SK-N-SH treated with all-trans-retinoic acid at 6 μM for 48 hours (cell line): ENCODE data around the gene ARSG.

Experiments
- ESRRG ChIP-seq: fragments of 250-450 bp; sonication (Bioruptor Pico); IDR thresholded peaks from 2 replicates; pipeline ENCODE4 v1.6.1; 2021; ENCODE audit warnings: mild to moderate bottlenecking
- RARB ChIP-seq: fragments of 250-450 bp; sonication (Bioruptor Pico); IDR thresholded peaks from 2 replicates; pipeline ENCODE4 v1.8.0; 2021; ENCODE audit warnings: mild to moderate bottlenecking, moderate library complexity
- TCF4 ChIP-seq: fragments of 250-450 bp; sonication (Bioruptor Pico); IDR thresholded peaks from 2 replicates; pipeline ENCODE4 v1.8.0; 2021; ENCODE audit warnings: mild to moderate bottlenecking, moderate library complexity, borderline replicate concordance
- TSHZ2 ChIP-seq: fragments of 250-450 bp; sonication (Bioruptor Pico); IDR thresholded peaks from 2 replicates; pipeline ENCODE4 v1.5.0; 2020; ENCODE audit warnings: mild to moderate bottlenecking, moderate library complexity
- TF ChIP-seq, protein P1 (sequence below): fragments of 250-450 bp; sonication (Bioruptor Pico); IDR thresholded peaks from 2 replicates; pipeline ENCODE4 v1.5.1; 2021; ENCODE audit warnings: mild to moderate bottlenecking, moderate library complexity

- no peak for TF ChIP-seq ESRRG (CRISPR knock-in tag)
- TF ChIP-seq TCF4 (CRISPR knock-in tag), result no peak
- TF ChIP-seq TSHZ2 (CRISPR knock-in tag), result no peak
- TF ChIP-seq, protein P1, sequence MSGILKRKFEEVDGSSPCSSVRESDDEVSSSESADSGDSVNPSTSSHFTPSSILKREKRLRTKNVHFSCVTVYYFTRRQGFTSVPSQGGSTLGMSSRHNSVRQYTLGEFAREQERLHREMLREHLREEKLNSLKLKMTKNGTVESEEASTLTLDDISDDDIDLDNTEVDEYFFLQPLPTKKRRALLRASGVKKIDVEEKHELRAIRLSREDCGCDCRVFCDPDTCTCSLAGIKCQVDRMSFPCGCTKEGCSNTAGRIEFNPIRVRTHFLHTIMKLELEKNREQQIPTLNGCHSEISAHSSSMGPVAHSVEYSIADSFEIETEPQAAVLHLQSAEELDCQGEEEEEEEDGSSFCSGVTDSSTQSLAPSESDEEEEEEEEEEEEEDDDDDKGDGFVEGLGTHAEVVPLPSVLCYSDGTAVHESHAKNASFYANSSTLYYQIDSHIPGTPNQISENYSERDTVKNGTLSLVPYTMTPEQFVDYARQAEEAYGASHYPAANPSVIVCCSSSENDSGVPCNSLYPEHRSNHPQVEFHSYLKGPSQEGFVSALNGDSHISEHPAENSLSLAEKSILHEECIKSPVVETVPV (CRISPR knock-in tag), result no peak
- TF ChIP-seq RARB, result no peak
Measured at GRCh38 chr17:68368387-68368786, 77.1 kb downstream of the ARSG start.
